Measurements from ENCODE around the gene GNAZ. TPM values are rescaled to one million over a fixed set of nuclear protein-coding genes. Genes with fewer than 3 reads are reported as not detected.

GNAZ gene
- total and polyA plus RNA-seq, 4 donors, result 0.21 to 2.2 (median 0.38) TPM

DNA sequence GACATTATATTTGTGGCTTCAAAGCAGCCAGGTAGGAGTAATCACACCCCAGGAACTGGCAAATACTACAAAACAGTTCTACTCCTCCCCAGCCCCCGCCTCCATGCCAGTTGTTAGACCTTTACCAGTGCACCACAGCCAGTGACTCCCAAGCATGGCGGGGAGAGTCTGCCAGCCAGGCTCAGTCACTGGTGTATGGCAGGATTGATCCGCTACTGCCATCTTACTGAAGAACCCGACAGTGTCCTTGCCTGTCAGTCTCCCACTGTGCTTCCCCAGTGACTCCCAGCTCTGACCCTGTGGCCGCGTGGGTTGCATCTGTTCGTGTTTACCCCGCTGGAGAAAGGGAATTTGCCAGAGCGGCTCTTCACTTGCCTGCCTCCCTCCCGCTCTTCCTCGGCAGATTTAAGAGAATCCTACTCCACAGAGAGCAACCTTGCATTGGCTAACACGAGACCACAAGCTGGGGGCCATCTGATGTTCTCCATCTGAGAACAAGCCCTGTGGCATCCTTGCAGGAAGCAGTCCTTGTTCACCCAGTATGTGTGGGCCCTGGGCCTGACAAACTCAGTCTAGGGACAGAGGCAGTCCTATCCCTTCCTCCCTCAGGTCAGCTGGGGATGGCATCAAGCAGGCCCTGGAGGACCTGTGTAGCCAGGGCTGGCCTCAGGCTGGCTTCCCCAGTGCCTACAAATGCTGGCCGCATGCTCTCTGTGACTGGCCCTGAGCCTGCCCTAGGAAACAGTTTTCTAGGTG, 33.1 kb downstream of the GNAZ start:
- Histone ChIP-seq H3K4me1 (ENCODE audit: control insufficient read depth in 4 of 4, insufficient read depth in 4 of 4, low read length in 3 of 4) (no peaks in the 10 kb centered on the region), H3K36me3 (ENCODE audit: control insufficient read depth in 4 of 4, insufficient read depth in 3 of 4, low read depth in 1 of 4, low read length in 3 of 4) (no peaks in the 10 kb centered on the region), H3K9me3 (ENCODE audit: control insufficient read depth in 4 of 4, low read length in 3 of 4) (no peaks in the 10 kb centered on the region), H3K9ac (ENCODE audit: low read depth in 1 of 2, low read length in 2 of 2) (no peak overlapping the region), H3K27me3 (ENCODE audit: control insufficient read depth in 4 of 4, insufficient read depth in 4 of 4, low read length in 3 of 4) (no peaks in the 10 kb centered on the region), H3K27ac (ENCODE audit: low read depth in 1 of 2, low read length in 2 of 2) (no peak overlapping the region), H3K4me3 (ENCODE audit: low read depth in 1 of 3, low read length in 3 of 3) (no peak overlapping the region)
- WGBS, result 94% methylated on average over 13 of the region's 13 CpGs
- TF ChIP-seq JUND (IDR thresholded peaks at IDR 0.05), result no peak
- no peak for TF ChIP-seq ATF3 (IDR thresholded peaks at IDR 0.05)
- no peak for TF ChIP-seq SP1 (IDR thresholded peaks at IDR 0.05)
- TF ChIP-seq RXRA (IDR thresholded peaks at IDR 0.05), result no peak
- no peak for TF ChIP-seq EGR1 (IDR thresholded peaks at IDR 0.05; ENCODE audit: low read depth in 2 of 2)
- TF ChIP-seq TAF1 (conservative IDR thresholded peaks at IDR 0.05), result no peak
- TF ChIP-seq GABPA (IDR thresholded peaks at IDR 0.05 in 1 of 2, conservative IDR thresholded peaks at IDR 0.05 in 1 of 2), result no peak
- DNase-seq (ENCODE audit: low spot score), result no peak

DNA sequence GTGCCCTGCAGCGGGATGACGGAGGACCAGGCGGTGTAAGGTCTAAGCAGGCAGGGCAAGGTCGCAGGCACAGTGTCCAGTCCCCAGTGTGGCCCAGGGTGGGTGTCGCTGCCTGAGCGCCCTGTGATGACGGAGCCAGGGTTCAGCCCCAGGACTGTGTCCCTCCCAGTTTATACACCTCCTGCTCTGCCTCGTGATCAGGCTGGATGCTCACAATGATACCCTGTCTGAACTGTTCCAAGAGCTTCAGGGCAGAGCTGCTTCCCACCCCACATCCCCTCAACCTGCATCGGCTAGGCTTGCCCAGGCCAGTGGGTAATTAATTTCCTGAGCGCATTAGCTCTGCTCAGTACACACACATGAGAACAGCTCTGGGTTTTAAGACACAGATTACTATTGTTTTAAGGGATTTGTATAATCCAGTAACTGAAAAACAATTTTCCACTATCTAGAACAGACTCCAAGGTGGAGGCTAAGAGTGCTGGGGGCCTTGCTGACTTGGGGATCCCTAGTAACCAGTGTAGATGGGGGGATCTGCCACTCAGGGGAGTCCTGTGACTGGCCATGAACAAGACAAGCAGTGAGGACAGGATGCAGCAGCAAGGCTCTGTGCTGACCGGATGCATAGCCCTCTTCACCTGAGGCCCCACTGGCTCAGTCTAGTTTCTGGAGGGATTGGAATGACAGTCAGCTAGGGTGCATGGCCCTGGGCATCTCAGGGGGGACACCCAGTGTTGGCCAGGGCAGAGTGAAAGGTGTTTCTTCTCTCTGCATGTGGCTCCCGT, 34.1 kb downstream of the GNAZ start:
- 91% methylated on average over 12 of the region's 12 CpGs for WGBS
- H3K4me1 ChIP-seq (ENCODE audit: control insufficient read depth in 4 of 4, insufficient read depth in 4 of 4, low read length in 3 of 4), result no peaks in the 10 kb centered on the region

More for the DNA sequence above, 34.1 kb downstream of the GNAZ start:
- no peaks in the 10 kb centered on the region for H3K27me3 ChIP-seq (ENCODE audit: control insufficient read depth in 4 of 4, insufficient read depth in 4 of 4, low read length in 3 of 4)
- no peaks in the 10 kb centered on the region for H3K36me3 ChIP-seq (ENCODE audit: control insufficient read depth in 4 of 4, insufficient read depth in 3 of 4, low read depth in 1 of 4, low read length in 3 of 4)
- H3K9ac ChIP-seq (ENCODE audit: low read depth in 1 of 2, low read length in 2 of 2), result no peak overlapping the region
- H3K9me3 ChIP-seq (ENCODE audit: control insufficient read depth in 4 of 4, low read length in 3 of 4), result no peaks in the 10 kb centered on the region
- H3K27ac ChIP-seq (ENCODE audit: low read depth in 1 of 2, low read length in 2 of 2), result no peak overlapping the region
- TF ChIP-seq HNF4G (IDR thresholded peaks at IDR 0.05) (no peak), EGR1 (IDR thresholded peaks at IDR 0.05; ENCODE audit: low read depth in 2 of 2) (no peak), GABPA (IDR thresholded peaks at IDR 0.05 in 1 of 2, conservative IDR thresholded peaks at IDR 0.05 in 1 of 2) (no peak), REST (IDR thresholded peaks at IDR 0.05) (no peak), ATF3 (IDR thresholded peaks at IDR 0.05) (no peak), HNF4A (conservative IDR thresholded peaks at IDR 0.05) (no peak), JUND (IDR thresholded peaks at IDR 0.05) (no peak), NR2F2 (IDR thresholded peaks at IDR 0.05) (no peak), SP1 (IDR thresholded peaks at IDR 0.05) (no peak), FOXA1 (IDR thresholded peaks at IDR 0.05) (no peak), YY1 (IDR thresholded peaks at IDR 0.05) (no peak), ZBTB33 (IDR thresholded peaks at IDR 0.05) (no peak), RXRA (IDR thresholded peaks at IDR 0.05) (no peak), FOXA2 (IDR thresholded peaks at IDR 0.05) (no peak), TAF1 (conservative IDR thresholded peaks at IDR 0.05) (no peak), MAX (IDR thresholded peaks at IDR 0.05) (no peak), RAD21 (IDR thresholded peaks at IDR 0.05) (no peak)
- DNase-seq (ENCODE audit: low spot score), result no peak
- no peak overlapping the region for H3K4me3 ChIP-seq (ENCODE audit: low read depth in 1 of 3, low read length in 3 of 3)
